A549 (cell line): Measurements from ENCODE around the gene TNRC6A.

Experiments
- CEBPB ChIP-seq, 2 experiments: fragments of >200 bp in 1 of 2; sonication (Bioruptor Twin) in 1 of 2; formaldehyde crosslinking in 1 of 2; IDR thresholded peaks; 2 replicates each; pipeline ENCODE4 v1.6.1; 2012 to 2016
- EP300 ChIP-seq, 2 experiments: fragments of >200 bp; sonication (Bioruptor Twin); formaldehyde crosslinking; IDR thresholded peaks; 2 replicates in 1 of 2; 3 replicates in 1 of 2; pipeline ENCODE4 v1.6.1; 2016 to 2017
- FOSB ChIP-seq: fragments of 250-450 bp; sonication (Bioruptor Pico); IDR thresholded peaks from 2 replicates; pipeline ENCODE4 v1.5.0; 2020; ENCODE audit warnings: mild to moderate bottlenecking, moderate library complexity
- JUN ChIP-seq, 2 experiments: fragments of >200 bp; sonication (Bioruptor Twin); formaldehyde crosslinking; IDR thresholded peaks; 2 replicates in 1 of 2; 3 replicates in 1 of 2; pipeline ENCODE4 v1.6.1; 2016 to 2017
- MYC ChIP-seq: IDR thresholded peaks from 2 replicates; pipeline ENCODE4 v1.6.1; 2012; ENCODE audit warnings: mild to moderate bottlenecking, inconsistent platforms, low read length, improper control_type of control experiment, borderline replicate concordance
- NR3C1 ChIP-seq: fragments of >200 bp; sonication (Bioruptor Twin); formaldehyde crosslinking; IDR thresholded peaks from 3 replicates; pipeline ENCODE4 v1.6.1; 2017
- POLR2A ChIP-seq: IDR thresholded peaks from 2 replicates; pipeline ENCODE4 v1.6.1; 2012; ENCODE audit warnings: mild to moderate bottlenecking, low read length
- POLR2AphosphoS2 ChIP-seq: conservative IDR thresholded peaks from 2 replicates; pipeline ENCODE4 v1.6.1; 2012; ENCODE audit warnings: low read length, improper control_type of control experiment, inconsistent platforms
- RAD21 ChIP-seq, 2 experiments: fragments of >200 bp in 1 of 2; sonication (Bioruptor Twin) in 1 of 2; formaldehyde crosslinking in 1 of 2; IDR thresholded peaks in 1 of 2; conservative IDR thresholded peaks in 1 of 2; 2 replicates in 1 of 2; 3 replicates in 1 of 2; pipeline ENCODE4 v1.6.1; 2012 to 2018; ENCODE audit warnings: inconsistent platforms in 1 of 2
- RCOR1 ChIP-seq: fragments of 150-350 bp; IDR thresholded peaks from 2 replicates; pipeline ENCODE4 v1.6.1; 2014; ENCODE audit warnings: antibody characterized with exemption, low read length, low read depth
- RNF2 ChIP-seq: fragments of 200-600 bp; sonication (generic); IDR thresholded peaks from 2 replicates; pipeline ENCODE4 v1.6.1; 2016; ENCODE audit warnings: low read depth, mild to moderate bottlenecking, antibody characterized with exemption, moderate library complexity, borderline replicate concordance
- ZNF302 ChIP-seq: fragments of 250-450 bp; sonication (Bioruptor Pico); IDR thresholded peaks from 2 replicates; pipeline ENCODE4 v1.9.0; 2021; ENCODE audit warnings: inconsistent platforms, mild to moderate bottlenecking, moderate library complexity
- TF ChIP-seq, protein P1 (sequence below): fragments of >200 bp; sonication (Bioruptor Twin); formaldehyde crosslinking; IDR thresholded peaks from 3 replicates; pipeline ENCODE4 v1.5.1; 2016
- TF ChIP-seq, protein P2 (sequence below): fragments of 450-650 bp; IDR thresholded peaks from 2 replicates; pipeline ENCODE4 v1.6.1; 2014; ENCODE audit warnings: antibody characterized with exemption

DNA sequence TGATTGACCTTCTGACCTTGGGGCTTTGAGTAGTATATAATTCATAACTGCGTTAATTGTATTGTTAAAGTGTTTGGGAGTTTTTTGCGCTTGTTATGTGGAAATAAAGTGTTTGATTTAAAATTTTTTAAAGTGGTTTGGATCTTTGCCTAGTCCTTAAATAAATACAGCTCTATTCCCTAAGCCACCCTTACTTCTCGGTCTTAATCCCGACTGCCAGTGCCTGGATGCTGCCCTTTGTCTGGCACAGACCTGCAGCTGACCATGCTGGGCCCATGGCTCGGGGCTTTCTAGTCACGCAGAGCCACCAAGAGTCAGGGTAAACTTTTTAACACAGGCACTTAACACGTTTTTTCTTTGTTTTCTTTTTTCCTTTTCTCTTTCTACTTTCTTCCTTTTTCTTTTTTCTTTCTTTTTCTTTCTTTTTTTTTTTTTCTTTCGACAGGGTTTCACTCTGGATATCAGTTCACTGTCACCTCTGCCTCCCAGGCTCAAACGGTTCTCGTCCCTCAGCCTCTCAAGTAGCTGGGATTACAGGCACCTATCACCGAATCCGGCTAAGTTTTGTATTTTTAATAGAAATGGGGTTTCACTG lies 96.7 kb downstream of the TNRC6A start:
- TF ChIP-seq CEBPB (IDR thresholded peaks at IDR 0.05) (no peak), POLR2AphosphoS2 (no peak), FOSB (CRISPR knock-in tag) (no peak), POLR2A (no peak), ZNF302 (CRISPR knock-in tag) (no peak), MYC (no peak), EP300 (IDR thresholded peaks at IDR 0.05) (no peak), RAD21 (conservative IDR thresholded peaks at IDR 0.05 in 1 of 2, IDR thresholded peaks at IDR 0.05 in 1 of 2) (no peak), NR3C1 (no peak), JUN (IDR thresholded peaks at IDR 0.05) (no peak), RNF2 (no peak), RCOR1 (no peak)
- TF ChIP-seq, protein P1, sequence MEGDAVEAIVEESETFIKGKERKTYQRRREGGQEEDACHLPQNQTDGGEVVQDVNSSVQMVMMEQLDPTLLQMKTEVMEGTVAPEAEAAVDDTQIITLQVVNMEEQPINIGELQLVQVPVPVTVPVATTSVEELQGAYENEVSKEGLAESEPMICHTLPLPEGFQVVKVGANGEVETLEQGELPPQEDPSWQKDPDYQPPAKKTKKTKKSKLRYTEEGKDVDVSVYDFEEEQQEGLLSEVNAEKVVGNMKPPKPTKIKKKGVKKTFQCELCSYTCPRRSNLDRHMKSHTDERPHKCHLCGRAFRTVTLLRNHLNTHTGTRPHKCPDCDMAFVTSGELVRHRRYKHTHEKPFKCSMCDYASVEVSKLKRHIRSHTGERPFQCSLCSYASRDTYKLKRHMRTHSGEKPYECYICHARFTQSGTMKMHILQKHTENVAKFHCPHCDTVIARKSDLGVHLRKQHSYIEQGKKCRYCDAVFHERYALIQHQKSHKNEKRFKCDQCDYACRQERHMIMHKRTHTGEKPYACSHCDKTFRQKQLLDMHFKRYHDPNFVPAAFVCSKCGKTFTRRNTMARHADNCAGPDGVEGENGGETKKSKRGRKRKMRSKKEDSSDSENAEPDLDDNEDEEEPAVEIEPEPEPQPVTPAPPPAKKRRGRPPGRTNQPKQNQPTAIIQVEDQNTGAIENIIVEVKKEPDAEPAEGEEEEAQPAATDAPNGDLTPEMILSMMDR = no peak
- TF ChIP-seq, protein P2, sequence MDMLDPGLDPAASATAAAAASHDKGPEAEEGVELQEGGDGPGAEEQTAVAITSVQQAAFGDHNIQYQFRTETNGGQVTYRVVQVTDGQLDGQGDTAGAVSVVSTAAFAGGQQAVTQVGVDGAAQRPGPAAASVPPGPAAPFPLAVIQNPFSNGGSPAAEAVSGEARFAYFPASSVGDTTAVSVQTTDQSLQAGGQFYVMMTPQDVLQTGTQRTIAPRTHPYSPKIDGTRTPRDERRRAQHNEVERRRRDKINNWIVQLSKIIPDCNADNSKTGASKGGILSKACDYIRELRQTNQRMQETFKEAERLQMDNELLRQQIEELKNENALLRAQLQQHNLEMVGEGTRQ = no peak
